B cell (primary cell): Measurements from ENCODE around the gene SLC23A2. TPM values are rescaled to one million over a fixed set of nuclear protein-coding genes. Genes with fewer than 3 reads are reported as not detected.
"Not testable (repeated sequence)": the region's sequence is repeated elsewhere in the genome, so short reads cannot be mapped to it uniquely, and the experiment has no call there.

Source experiments
- ATAC-seq: fragments of 200-7000 bp; cut with Tn5 transposase; one replicate; pipeline ENCODE4 v1.10.0; 2021; ENCODE audit warnings: low read depth, mild to moderate bottlenecking, moderate number of reproducible peaks, moderate library complexity
- CTCF ChIA-PET: fragments of 350-600 bp; sonication (Branson Sonifier 250); formaldehyde crosslinking; loops from one replicate; lab custom pipeline; 2021; ENCODE audit warnings: antibody characterized with exemption, inconsistent platforms; lab: Charles Lee
- POLR2A ChIA-PET: fragments of 350-600 bp; sonication (Branson Sonifier 250); formaldehyde crosslinking; loops from one replicate; lab custom pipeline; 2021; ENCODE audit warnings: antibody characterized with exemption; lab: Charles Lee
- DNase-seq: peaks from one replicate; pipeline ENCODE4 v3.0.0; 2013
- H2AFZ ChIP-seq: 2 replicates; pipeline ENCODE4 v1.6.1; 2012; ENCODE audit warnings: mild to moderate bottlenecking, low read depth, low read length; ENCODE audit not compliant: insufficient read depth, poor library complexity, severe bottlenecking
- H3K27ac ChIP-seq, 2 donors: 1 replicate in 1 of 2; 2 replicates in 1 of 2; pipeline ENCODE4 v1.5.1; 2012 to 2013; ENCODE audit warnings: low read length in 2 of 2, mild to moderate bottlenecking in 2 of 2, moderate library complexity in 1 of 2
- H3K27me3 ChIP-seq, 4 experiments: fragments of 200-600 bp in 1 of 4; sonication (generic) in 1 of 4; replicated peaks in 1 of 4; 1 replicate in 2 of 4; 2 replicates in 2 of 4; pipeline versions ENCODE4 v1.6.1 to v1.7.0; 2013 to 2016; ENCODE audit warnings: low read length in 3 of 4, mild to moderate bottlenecking in 2 of 4, mixed read lengths in 1 of 4, moderate library complexity in 1 of 4; ENCODE audit not compliant: insufficient read depth in 4 of 4, control insufficient read depth in 3 of 4; ENCODE audit errors: control extremely low read depth in 1 of 4
- H3K36me3 ChIP-seq, 2 experiments: replicated peaks in 1 of 2; 1 replicate in 1 of 2; 2 replicates in 1 of 2; pipeline versions ENCODE4 v1.6.1 to v1.7.1; 2013; ENCODE audit warnings: low read length in 1 of 2; ENCODE audit not compliant: insufficient read depth in 2 of 2, control insufficient read depth in 1 of 2; ENCODE audit errors: control extremely low read depth in 1 of 2, extremely low read depth in 1 of 2
- H3K4me1 ChIP-seq, 2 donors: fragments of 200-600 bp in 1 of 2; sonication (generic) in 1 of 2; 1 replicate in 1 of 2; 2 replicates in 1 of 2; pipeline versions ENCODE4 v1.5.1 to v1.6.1; 2013 to 2017; ENCODE audit warnings: low read length in 2 of 2; ENCODE audit not compliant: control insufficient read depth in 2 of 2, insufficient read depth in 2 of 2
- H3K4me2 ChIP-seq: replicated peaks from 2 replicates; pipeline ENCODE3; 2012; ENCODE audit warnings: mild to moderate bottlenecking, low read depth, low read length; ENCODE audit not compliant: poor library complexity, severe bottlenecking
- H3K4me3 ChIP-seq, 5 experiments: fragments of 200-600 bp in 1 of 5; sonication (generic) in 1 of 5; 1 replicate in 3 of 5; 2 replicates in 2 of 5; pipeline versions ENCODE4 v1.5.1 to v1.7.0; 2011 to 2016; ENCODE audit warnings: low read length in 4 of 5, mild to moderate bottlenecking in 4 of 5, low read depth in 2 of 5, control low read depth in 1 of 5, moderate library complexity in 1 of 5; ENCODE audit not compliant: insufficient read depth in 1 of 5; ENCODE audit errors: control extremely low read depth in 1 of 5, extremely low read depth in 1 of 5
- H3K79me2 ChIP-seq: fragments of 200-600 bp; sonication (generic); one replicate; pipeline ENCODE4 v1.6.0; 2016; ENCODE audit warnings: low read length; ENCODE audit not compliant: control insufficient read depth, insufficient read depth
- H3K9ac ChIP-seq: fragments of 200-600 bp; sonication (generic); 2 replicates; pipeline ENCODE4 v1.6.1; 2017; ENCODE audit warnings: mild to moderate bottlenecking, low read length, moderate library complexity
- H3K9me3 ChIP-seq, 3 donors: one replicate each; pipeline versions ENCODE4 v1.6.1 to v1.7.1; 2013; ENCODE audit warnings: low read length in 2 of 3; ENCODE audit not compliant: control insufficient read depth in 2 of 3, insufficient read depth in 1 of 3; ENCODE audit errors: control extremely low read depth in 1 of 3
- H4K20me1 ChIP-seq: 2 replicates; pipeline ENCODE4 v1.6.0; 2012; ENCODE audit warnings: mild to moderate bottlenecking, low read length; ENCODE audit not compliant: insufficient read depth, control insufficient read depth, poor library complexity, severe bottlenecking
- H3K27ac Mint-ChIP-seq: one replicate; pipeline ENCODE4 v1.8.0; 2021; ENCODE audit warnings: mixed read lengths
- H3K27me3 Mint-ChIP-seq: one replicate; pipeline ENCODE4 v1.8.0; 2021; ENCODE audit warnings: mixed read lengths
- H3K4me1 Mint-ChIP-seq: one replicate; pipeline ENCODE4 v1.8.0; 2021; ENCODE audit warnings: mixed read lengths
- H3K4me3 Mint-ChIP-seq: one replicate; pipeline ENCODE4 v1.8.0; 2021; ENCODE audit warnings: mixed read lengths
- H3K9me3 Mint-ChIP-seq: one replicate; pipeline ENCODE4 v1.8.0; 2022; ENCODE audit warnings: mixed read lengths; ENCODE audit not compliant: insufficient read depth
- CTCF ChIP-seq: fragments of 200-600 bp; IDR thresholded peaks from one replicate; pipeline ENCODE4 v1.8.0; 2022; ENCODE audit warnings: antibody characterized with exemption, mild to moderate bottlenecking
- EZH2 ChIP-seq: IDR thresholded peaks from 2 replicates; pipeline ENCODE4 v1.6.1; 2012; ENCODE audit warnings: borderline replicate concordance, low read depth, mild to moderate bottlenecking, moderate library complexity, low read length; ENCODE audit not compliant: insufficient read depth, poor library complexity, severe bottlenecking
- WGBS: methylation state at CpG from one replicate; pipeline ENCODE4 v1.1.5; 2013; ENCODE audit warnings: missing lambda C conversion rate; ENCODE audit not compliant: insufficient coverage; 5-methylcytosine and 5-hydroxymethylcytosine counted together
- intact Hi-C: fragments of 100-400 bp; cut with micrococcal nuclease; formaldehyde crosslinking; loops from one replicate; pipeline ENCODE4 v1.10.0; 2022
- polyA plus RNA-seq: library from polyadenylated mRNA; depleted of rRNA; stranded (reverse); fragments of >200 nt; gene quantifications from 2 replicates; pipeline ENCODE4 v1.2.3, GENCODE V29; 2012
- total RNA-seq, 2 donors: library from RNA; stranded (reverse); fragments of 120-200 nt in 1 of 2; gene quantifications; 1 replicate in 1 of 2; 2 replicates in 1 of 2; pipeline versions ENCODE4 v1.2.3 to v1.2.4, GENCODE V29; 2013 to 2022

Gene SLC23A2
- total and polyA plus RNA-seq, 2 donors (not counting 1 experiment from before 2014, with no cell fraction given) = 23.6 to 70.7 TPM

- Histone ChIP-seq H3K9me3 (no peaks in the 10 kb centered on the region), H3K4me2 (no peak overlapping the region), H3K79me2 (no peaks in the 10 kb centered on the region), H3K9ac (no peak overlapping the region), H2AFZ (peak overlapping the region; percentile 44), H3K4me3 (no peak overlapping the region), H3K4me1 (no peaks in the 10 kb centered on the region), H4K20me1 (no peaks in the 10 kb centered on the region), H3K27ac (no peak overlapping the region), H3K27me3 (no peaks in the 10 kb centered on the region), H3K36me3 (no peaks in the 10 kb centered on the region)
- Mint-ChIP-seq H3K27ac (no peak overlapping the region), H3K4me3 (peak overlapping the region; percentile 33), H3K27me3 (no peaks in the 10 kb centered on the region), H3K9me3 (no peaks in the 10 kb centered on the region), H3K4me1 (peaks cover 9% of the 10 kb centered on the region)
- no peak for ATAC-seq
- CTCF ChIA-PET = interaction anchor here (0.8 to 1.7 kb wide), 2 partner anchors 44 to 62 kb away, joined by 3 read pairs; no protein-coding TSS in a partner anchor
- TF ChIP-seq CTCF (no peak), EZH2 (no peak)
- POLR2A ChIA-PET = interaction anchor here (0.7 kb wide), 2 partner anchors 24 to 44 kb away, joined by 6 to 8 read pairs; no protein-coding TSS in a partner anchor
- DNase-seq = no peak
- WGBS = 89% methylated on average over 3 of the region's 8 CpGs
- intact Hi-C loops = no loop called here
These were observed 37.9 kb upstream of the SLC23A2 start for GRCh38 chr20:5039255-5039657.

- H3K4me1 Mint-ChIP-seq = peaks cover 5% of the 10 kb centered on the region
- DNase-seq = no peak
- Histone ChIP-seq H3K4me1 (no peaks in the 10 kb centered on the region), H3K4me2 (no peak overlapping the region), H3K9me3 (no peaks in the 10 kb centered on the region), H3K79me2 (no peaks in the 10 kb centered on the region), H2AFZ (no peak overlapping the region), H3K27me3 (no peaks in the 10 kb centered on the region), H3K9ac (no peak overlapping the region), H3K36me3 (no peaks in the 10 kb centered on the region), H3K4me3 (no peak overlapping the region), H4K20me1 (no peaks in the 10 kb centered on the region), H3K27ac (no peak overlapping the region)
- no peak for ATAC-seq
- H3K27me3 Mint-ChIP-seq = peaks cover 4% of the 10 kb centered on the region
- no CpG with 5 or more reads among the region's 2 CpGs for WGBS
- H3K4me3 Mint-ChIP-seq = no peak overlapping the region
- H3K27ac Mint-ChIP-seq = no peak overlapping the region
- H3K9me3 Mint-ChIP-seq = no peaks in the 10 kb centered on the region
- ChIA-PET CTCF (no interaction called here), POLR2A (no interaction called here)
- TF ChIP-seq EZH2 = no peak
- TF ChIP-seq CTCF = no peak
- intact Hi-C loops = no loop called here
These were observed 35.5 kb upstream of the SLC23A2 start for GRCh38 chr20:5036828-5037227.

- H3K9me3 Mint-ChIP-seq, DNase-seq, H3K79me2 ChIP-seq, H3K9ac ChIP-seq, ATAC-seq, H3K27ac ChIP-seq, H2AFZ ChIP-seq, intact Hi-C loops, H3K27me3 ChIP-seq, H3K4me2 ChIP-seq, H3K4me3 Mint-ChIP-seq, H3K4me3 ChIP-seq, H3K36me3 ChIP-seq, H3K27ac Mint-ChIP-seq, H4K20me1 ChIP-seq, H3K4me1 ChIP-seq, POLR2A ChIA-PET, H3K27me3 Mint-ChIP-seq, H3K4me1 Mint-ChIP-seq, H3K9me3 ChIP-seq: not testable (repeated sequence)
- CTCF ChIA-PET = interaction anchor here (1.6 kb wide), 1 partner anchor 21 kb away, joined by 4 read pairs; no protein-coding TSS in a partner anchor
- 100% methylated on average over 1 of the region's 1 CpG for WGBS
These were observed 34.2 kb upstream of the SLC23A2 start for GRCh38 chr20:5035518-5035917.
